ENCODE measurements around the gene LOXL3. TPM values are rescaled to one million over a fixed set of nuclear protein-coding genes. Genes with fewer than 3 reads are reported as not detected.

The LOXL3 gene, protein sequence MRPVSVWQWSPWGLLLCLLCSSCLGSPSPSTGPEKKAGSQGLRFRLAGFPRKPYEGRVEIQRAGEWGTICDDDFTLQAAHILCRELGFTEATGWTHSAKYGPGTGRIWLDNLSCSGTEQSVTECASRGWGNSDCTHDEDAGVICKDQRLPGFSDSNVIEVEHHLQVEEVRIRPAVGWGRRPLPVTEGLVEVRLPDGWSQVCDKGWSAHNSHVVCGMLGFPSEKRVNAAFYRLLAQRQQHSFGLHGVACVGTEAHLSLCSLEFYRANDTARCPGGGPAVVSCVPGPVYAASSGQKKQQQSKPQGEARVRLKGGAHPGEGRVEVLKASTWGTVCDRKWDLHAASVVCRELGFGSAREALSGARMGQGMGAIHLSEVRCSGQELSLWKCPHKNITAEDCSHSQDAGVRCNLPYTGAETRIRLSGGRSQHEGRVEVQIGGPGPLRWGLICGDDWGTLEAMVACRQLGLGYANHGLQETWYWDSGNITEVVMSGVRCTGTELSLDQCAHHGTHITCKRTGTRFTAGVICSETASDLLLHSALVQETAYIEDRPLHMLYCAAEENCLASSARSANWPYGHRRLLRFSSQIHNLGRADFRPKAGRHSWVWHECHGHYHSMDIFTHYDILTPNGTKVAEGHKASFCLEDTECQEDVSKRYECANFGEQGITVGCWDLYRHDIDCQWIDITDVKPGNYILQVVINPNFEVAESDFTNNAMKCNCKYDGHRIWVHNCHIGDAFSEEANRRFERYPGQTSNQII
- total RNA-seq: 7.3 and 23.7 TPM in 2 replicates

DNA sequence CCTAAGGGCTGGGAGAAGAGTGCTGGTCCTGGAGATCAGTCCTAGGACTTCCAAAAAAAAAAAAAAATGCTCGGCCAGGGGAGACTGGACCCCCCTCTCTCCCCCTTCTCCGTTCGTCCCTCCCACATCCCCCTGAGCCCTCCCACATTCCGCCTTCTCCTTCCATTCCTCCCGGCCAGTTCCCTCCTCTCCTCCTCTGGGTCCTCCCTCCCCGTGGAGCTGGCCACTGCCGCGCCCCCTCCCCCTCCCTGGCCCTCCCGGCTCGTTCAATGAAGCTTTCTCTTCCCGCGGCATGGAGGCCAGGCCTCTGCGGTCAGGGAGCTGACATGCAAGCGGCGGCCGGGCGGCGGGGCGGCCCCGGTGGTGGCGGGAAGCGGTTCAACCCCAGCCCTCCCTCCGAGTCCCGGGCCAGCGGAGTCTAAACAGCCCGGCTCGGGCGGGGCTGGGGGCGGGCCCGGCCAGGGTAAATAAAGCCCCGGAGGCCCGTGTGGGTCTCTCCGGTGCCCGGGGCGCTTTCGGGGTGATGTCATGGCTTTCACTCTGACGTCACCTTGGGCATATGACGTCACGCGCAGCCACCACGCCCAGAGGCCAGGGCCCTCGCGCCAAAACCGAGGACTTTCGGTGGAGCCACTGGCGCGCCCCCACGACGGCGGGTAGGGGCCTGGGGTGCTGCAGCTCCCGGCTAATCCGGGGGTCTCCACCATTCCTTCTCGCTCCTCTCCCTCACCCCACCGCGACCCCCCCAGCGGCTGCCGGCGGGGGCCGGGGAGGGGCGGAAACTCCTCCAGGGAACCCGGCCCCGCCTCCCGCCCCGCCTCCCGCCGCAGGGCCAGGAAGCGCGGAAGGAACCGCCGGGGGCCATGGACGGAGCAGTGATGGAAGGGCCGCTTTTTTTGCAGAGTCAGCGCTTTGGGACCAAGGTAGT, at the start of gene LOXL3, which contains the start of gene DOK1:
TSS of gene LOXL3 (minus strand) at position 51 of the 928 bp plus-strand sequence. CDS start 1,308 bp downstream, outside the sequence.
TSS of gene DOK1 (plus strand) at position 829 of the 928 bp plus-strand sequence. CDS start at position 864, 35 bp downstream.

DNA sequence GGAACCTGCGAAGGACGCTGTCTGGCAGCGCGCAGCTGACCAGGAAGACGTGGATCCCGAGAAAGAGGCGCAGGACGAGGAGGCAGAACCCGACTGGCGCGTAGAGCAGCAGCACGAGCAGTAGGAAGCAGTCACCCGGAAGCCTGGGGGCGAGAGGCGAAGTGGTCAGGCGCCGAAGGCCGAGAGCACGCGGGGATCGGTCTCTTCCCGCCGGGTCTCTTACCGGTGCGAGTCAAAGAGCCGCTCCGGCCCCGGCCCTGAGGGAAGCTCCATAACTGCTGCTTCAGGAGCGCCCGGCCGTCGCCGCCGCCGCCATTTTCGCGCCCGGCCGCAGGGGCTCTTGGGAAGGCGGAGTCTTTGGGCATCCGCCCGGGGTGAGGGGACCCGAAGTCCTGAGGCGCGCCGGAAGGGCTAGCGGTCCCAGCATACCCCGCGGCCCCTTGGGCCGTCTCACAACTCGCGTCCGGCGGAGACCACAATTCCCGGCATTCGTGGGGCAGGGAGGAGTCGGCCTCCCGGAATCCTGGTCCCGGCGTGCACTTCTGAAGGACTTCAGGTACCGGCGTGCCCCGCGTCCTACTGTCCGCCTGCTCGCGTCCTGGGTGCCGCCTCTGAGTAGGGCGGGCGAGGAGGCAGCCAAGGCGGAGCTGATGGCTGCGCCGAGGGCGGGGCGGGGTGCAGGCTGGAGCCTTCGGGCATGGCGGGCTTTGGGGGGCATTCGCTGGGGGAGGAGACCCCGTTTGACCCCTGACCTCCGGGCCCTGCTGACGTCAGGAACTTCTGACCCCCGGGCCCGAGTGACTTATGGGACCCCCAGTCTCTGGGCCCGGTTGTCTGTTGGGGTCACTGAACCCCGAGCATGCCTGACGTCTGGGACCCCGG, 24.1 kb downstream of the LOXL3 start, which contains the start of the genes AUP1 and HTRA2:
TSS of gene AUP1 (minus strand) at position 350 of the 882 bp plus-strand sequence. CDS start at position 273, 77 bp downstream.
TSS of gene HTRA2 (plus strand) at position 577 of the 882 bp plus-strand sequence. CDS start at position 651, 74 bp downstream.

DNA sequence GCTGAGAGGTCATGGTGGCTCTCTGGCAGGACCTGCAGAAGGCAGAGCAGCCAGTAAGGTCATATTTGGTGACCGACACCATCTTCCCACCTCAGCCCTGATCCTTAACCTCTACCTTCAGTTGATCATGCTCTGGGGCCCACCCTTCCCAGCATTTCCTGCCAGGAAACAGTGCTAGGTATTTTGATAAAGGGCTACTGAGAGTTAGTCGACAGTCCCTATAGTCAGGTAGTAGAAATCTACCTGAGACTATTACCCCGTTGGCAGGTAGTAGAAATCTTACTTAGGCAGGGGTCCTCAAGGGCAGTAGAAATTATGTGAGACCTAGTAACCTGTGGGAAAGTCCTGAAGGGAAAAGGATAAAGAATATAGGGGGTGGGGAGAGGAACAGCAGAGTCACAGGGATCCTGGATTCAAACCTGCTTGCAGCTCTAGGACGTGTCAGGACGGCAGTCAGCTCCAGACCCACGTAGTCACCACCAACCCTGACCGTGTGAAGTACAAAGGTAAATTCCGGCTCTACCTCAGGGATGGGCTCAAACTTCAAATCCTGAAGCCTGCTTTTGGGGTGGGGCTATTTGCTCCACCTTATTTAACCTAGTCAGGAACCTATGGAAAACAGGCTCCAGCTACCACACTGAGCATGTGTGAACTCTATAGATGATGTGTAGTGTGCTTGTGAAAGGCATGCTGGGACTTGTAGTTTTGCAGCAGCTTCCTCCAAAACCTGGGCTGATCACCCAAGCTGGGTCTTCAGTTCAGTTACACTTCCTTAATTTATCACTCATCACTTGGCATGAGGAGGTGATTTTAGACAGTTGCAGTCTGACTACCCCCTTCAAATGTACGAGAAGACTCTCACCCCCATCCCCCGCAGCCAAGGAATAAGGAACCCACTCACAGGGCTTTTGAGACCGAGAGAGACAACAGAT, 27.8 kb downstream of the LOXL3 start, which contains the start of gene DQX1:
TSS of gene DQX1 (minus strand) at position 515 of the 932 bp plus-strand sequence. CDS start at position 13, 502 bp downstream.

DNA sequence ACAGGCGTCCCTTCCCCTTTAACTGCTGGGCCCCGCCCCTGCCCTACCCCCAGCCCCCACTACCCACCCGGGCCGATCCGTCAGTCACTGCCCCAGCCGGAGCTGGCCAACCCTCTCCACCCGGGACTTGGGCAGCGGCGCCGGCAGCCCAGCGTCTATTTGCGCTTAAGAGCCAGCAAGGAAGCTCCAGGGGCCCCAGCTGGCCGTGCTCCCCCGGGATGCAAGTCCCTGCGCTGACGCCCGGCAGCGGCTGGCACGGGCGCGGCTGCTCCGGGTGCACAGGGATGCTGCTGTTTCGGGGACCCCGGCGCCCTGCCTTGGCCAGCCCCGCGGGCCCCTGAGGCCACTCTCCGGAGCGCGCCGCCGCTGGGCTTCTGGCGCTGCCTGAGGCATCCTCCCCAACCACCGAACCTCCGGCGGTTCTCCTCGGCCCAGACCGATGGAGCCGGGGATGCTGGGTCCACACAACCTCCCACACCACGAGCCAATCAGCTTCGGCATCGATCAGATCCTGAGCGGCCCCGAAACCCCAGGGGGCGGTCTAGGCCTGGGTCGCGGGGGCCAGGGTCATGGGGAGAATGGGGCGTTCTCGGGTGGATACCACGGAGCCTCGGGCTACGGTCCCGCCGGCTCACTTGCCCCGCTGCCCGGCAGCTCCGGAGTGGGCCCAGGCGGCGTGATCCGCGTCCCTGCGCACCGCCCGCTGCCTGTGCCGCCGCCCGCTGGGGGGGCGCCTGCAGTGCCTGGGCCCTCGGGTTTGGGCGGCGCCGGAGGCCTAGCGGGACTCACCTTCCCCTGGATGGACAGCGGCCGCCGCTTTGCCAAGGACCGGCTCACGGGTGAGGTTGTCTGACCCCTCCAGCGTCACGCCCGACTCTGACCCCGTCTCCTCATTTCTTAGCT, 39.1 kb downstream of the LOXL3 start, which contains the start of gene TLX2:
TSS of gene TLX2 (plus strand) at position 83 of the 903 bp plus-strand sequence. CDS start at position 440, 357 bp downstream.

DNA sequence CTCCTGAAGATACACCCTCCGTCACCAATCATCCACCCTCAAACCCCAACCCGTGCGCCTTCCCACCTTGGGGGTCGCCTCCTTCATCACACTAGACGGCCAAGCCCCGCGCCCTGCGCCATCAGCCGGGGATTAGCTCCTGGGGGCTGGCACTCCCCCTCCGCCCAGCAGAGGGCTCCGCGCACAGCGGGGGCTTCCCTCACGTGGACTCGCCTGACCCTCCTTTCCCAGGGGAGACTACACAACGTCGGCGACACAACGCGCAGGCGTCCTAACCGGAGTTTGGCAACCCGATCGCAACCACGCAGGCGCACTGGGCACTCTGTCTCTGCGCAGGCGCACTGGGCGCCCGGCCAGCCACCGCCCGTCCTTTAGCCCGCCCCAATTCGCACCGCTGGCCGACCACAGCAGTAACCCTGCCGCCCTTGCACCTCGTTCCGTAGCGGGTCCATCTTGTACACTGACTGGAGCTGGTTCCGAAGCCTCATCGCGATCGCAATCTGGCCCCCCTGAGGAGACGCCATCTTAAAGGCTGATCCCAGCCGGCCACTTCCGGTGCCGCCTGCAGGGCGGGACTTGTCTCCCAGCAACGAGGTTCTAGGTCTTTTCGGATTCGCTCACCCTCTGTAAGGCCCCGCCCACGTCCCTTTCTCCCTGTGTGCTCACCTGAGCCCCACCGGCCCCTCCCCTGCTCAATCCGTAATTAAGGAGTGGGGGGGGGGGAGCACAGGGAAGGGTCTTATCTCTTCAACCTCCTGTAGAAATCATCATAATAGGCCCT, 46.4 kb downstream of the LOXL3 start, which contains the start of gene PCGF1:
TSS of gene PCGF1 (minus strand) at position 551 of the 781 bp plus-strand sequence. CDS start at position 524, 27 bp downstream.

DNA sequence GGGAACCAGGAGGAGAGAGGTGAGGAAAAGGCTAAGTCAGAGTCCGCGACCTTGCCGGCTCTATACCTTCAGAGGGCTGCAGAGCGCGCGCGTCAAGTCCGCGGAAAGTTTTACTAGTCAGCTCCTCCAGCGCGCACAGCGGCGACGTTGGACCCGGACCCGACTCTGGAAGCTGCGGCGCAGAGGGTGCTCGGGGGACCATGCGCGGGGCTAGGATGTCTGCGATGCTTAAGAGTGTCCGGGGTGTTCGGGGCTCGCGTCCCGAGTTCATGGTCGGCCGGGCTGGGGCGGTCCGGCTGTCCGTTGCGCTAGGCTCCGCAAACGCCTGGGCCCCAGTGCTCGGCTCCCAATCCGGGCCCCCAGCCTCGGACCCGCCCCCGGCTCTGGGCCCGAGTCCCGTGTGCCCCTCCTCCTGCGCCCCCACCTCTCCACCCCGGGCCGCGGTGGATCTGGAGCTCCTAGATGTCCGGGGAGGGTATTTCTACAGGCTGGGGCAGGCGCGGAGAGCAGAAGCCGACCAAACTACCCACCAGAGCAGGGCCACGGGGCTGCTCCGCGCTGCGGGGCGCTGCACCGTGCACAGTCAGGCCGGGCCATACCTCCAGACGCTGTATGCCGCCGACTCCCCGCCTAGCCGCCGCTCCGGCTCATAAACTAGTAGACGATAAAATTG, 54.3 kb downstream of the LOXL3 start, which contains the start of gene LBX2:
TSS of gene LBX2 (minus strand) at position 337 of the 673 bp plus-strand sequence. CDS start at position 271, 66 bp downstream.

DNA sequence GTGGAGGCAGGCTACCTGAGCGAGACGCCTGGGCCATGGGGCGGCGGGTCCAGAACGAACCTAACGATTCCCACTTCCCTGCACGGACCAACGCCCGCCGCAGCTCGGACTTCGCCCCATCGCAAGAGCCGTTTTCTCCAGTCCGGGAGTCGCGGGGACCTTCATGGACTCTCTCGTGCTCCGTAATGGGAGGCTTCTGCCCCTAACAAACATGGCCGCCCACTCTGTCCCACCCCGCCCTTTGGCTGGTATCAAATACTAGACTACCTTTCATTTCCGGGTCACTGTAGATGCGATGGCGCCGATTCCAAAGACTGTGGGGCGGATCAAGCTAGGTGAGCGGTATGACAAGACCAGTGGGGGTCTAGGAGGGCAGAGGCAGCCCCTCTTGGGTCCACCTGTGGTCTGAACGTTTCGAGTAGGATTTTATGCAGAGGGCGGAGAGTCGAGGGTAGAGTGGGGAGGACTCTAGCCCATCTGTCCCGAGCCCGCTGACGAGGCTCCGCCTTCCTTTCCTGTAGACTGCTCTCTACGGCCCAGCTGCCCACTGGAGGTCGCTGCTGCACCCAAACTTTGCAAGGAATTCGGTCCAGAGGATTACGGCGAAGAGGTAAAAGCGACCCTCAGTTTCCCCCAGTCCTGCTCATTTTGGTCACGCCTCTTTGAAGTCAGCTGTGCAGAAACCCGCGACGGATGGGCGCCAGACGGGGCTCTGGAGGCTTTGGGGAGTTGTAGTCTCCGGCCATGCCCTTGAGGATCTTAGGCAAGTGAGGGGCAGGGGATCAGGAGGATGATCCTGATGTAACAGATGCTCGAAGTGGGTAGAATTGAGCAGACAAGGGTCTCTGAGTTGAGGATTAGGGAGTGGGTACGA, 70.7 kb downstream of the LOXL3 start, which contains the start of the genes CCDC142 and TTC31:
TSS of gene CCDC142 (minus strand) at position 198 of the 874 bp plus-strand sequence. CDS start at position 37, 161 bp downstream.
TSS of gene TTC31 (plus strand) at position 281 of the 874 bp plus-strand sequence. CDS start at position 296, 15 bp downstream.

Other genes starting within 250 kb of the LOXL3 start
- gene SLC4A5, start 210.5 kb downstream of the LOXL3 start, total RNA-seq: under 0.01 TPM in 1 of 2 replicates, not detected in the other
- 114 and 172 TPM in 2 replicates for gene DCTN1, start 173.6 kb downstream of the LOXL3 start, total RNA-seq
- 2.0 and 2.7 TPM in 2 replicates for gene C2orf81, start 132.3 kb downstream of the LOXL3 start, total RNA-seq
- 23.5 and 27.3 TPM in 2 replicates for gene WDR54, start 132.2 kb downstream of the LOXL3 start, total RNA-seq
- 11.8 and 15.3 TPM in 2 replicates for gene RTKN, start 112.0 kb downstream of the LOXL3 start, total RNA-seq
- gene INO80B, start 98.9 kb downstream of the LOXL3 start, total RNA-seq: 2.9 and 4.6 TPM in 2 replicates
- 53.0 and 54.5 TPM in 2 replicates for gene WBP1, start 95.5 kb downstream of the LOXL3 start, total RNA-seq
- 44.5 and 44.6 TPM in 2 replicates for gene MOGS, start 88.6 kb downstream of the LOXL3 start, total RNA-seq
- gene MRPL53, start 81.3 kb downstream of the LOXL3 start, total RNA-seq: 10.3 and 40.7 TPM in 2 replicates
- 9.8 and 10.6 TPM in 2 replicates for gene CCDC142, start 70.9 kb downstream of the LOXL3 start, total RNA-seq
- gene TTC31, start 70.9 kb downstream of the LOXL3 start, total RNA-seq: 15.4 and 15.5 TPM in 2 replicates
- gene LBX2, start 54.3 kb downstream of the LOXL3 start, total RNA-seq: 1.9 and 3.2 TPM in 2 replicates
- gene PCGF1, start 46.2 kb downstream of the LOXL3 start, total RNA-seq: 11.0 and 18.5 TPM in 2 replicates
- 0.35 TPM in 1 of 2 replicates, not detected in the other for gene TLX2, start 39.5 kb downstream of the LOXL3 start, total RNA-seq
- gene DQX1, start 27.7 kb downstream of the LOXL3 start, total RNA-seq: not detected in 2 replicates
- 65.5 and 72.1 TPM in 2 replicates for gene AUP1, start 24.2 kb downstream of the LOXL3 start, total RNA-seq
- gene HTRA2, start 24.0 kb downstream of the LOXL3 start, total RNA-seq: 11.7 and 32.1 TPM in 2 replicates
- 27.2 and 28.2 TPM in 2 replicates for gene DOK1, start 778 bp upstream of the LOXL3 start, total RNA-seq
- not detected in 2 replicates for gene M1AP, start 94.4 kb upstream of the LOXL3 start, total RNA-seq
- 2.3 and 2.4 TPM in 2 replicates for gene SEMA4F, start 100.3 kb upstream of the LOXL3 start, total RNA-seq

All from pericardium fibroblast (primary cell).